Measurements from ENCODE around the gene RAB11FIP4.

The RAB11FIP4 gene

DNA sequence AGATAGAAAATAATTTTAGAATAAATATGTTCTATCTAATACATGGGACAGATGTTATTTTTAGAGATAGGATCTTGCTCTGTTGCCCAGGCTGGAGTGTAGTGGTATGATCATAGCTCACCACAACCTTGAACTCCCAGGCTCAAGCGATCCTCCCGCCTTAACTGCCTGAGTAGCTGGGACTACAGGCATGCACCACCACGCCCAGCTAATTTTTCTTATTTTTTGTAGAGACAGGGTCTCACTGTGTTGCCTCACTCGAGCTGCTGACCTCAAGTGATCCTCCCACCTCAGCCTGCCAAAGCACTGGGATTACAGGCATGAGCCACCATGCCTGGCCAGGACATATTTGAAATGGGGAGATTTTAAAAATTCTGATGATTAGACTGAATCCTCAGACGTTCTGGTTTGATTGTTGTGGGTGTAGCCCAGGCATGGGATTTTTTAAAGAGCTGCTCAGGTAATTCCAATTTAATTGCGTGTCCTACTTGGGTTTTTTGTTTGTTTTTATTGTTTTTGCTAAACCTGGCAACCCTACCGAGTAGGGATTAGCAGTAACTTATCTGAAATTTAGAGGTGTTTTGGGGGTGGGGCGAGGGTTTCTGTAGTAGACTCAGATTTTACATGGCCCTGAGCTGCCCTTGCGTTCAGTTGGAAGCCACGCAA is 142.9 kb downstream of the RAB11FIP4 start:
- H4K20me1 ChIP-seq (ENCODE audit: insufficient read depth, low read length, poor library complexity, severe bottlenecking) = no peaks in the 10 kb centered on the region
- H3K9me3 ChIP-seq (ENCODE audit: insufficient read depth, low read depth, low read length) = no peaks in the 10 kb centered on the region
- peaks cover 4% of the 10 kb centered on the region; the same call in 1 of the 2 replicates for H3K36me3 ChIP-seq (ENCODE audit: insufficient read depth, low read length)
- peaks cover 49% of the 10 kb centered on the region for H3K4me1 ChIP-seq (ENCODE audit: insufficient read depth, low read length, poor library complexity, severe bottlenecking)
- H3K27me3 ChIP-seq (ENCODE audit: insufficient read depth, low read length, poor library complexity, severe bottlenecking) = no peaks in the 10 kb centered on the region
- H2AFZ ChIP-seq (ENCODE audit: low read length) = no peak overlapping the region
- H3F3A ChIP-seq (ENCODE audit: low read depth) = no peaks in the 10 kb centered on the region
- peak overlapping the region; percentile 63 for H3K4me2 ChIP-seq (ENCODE audit: low read depth, low read length, poor library complexity, severe bottlenecking)
- H3K4me3 ChIP-seq (ENCODE audit: low read length, poor library complexity, severe bottlenecking) = no peak overlapping the region
- no peaks in the 10 kb centered on the region for H3K79me2 ChIP-seq (ENCODE audit: insufficient read depth, low read length)
- peak overlapping the region; percentile 67 for H3K9ac ChIP-seq (ENCODE audit: low read depth, low read length, poor library complexity, severe bottlenecking)
- TF ChIP-seq CTCF (conservative IDR thresholded peaks at IDR 0.05; ENCODE audit: low read length) (no peak), EZH2phosphoT487 (IDR thresholded peaks at IDR 0.05; ENCODE audit: borderline replicate concordance) (no peak)
- H3K9me2 ChIP-seq (replicated peaks; ENCODE audit: low read depth, low read length) = no peaks in the 10 kb centered on the region

GRCh38 chr17:31535581-31535981 is 144.1 kb downstream of the RAB11FIP4 start:
- H3F3A ChIP-seq (ENCODE audit: low read depth) = no peaks in the 10 kb centered on the region
- no peaks in the 10 kb centered on the region for H3K79me2 ChIP-seq (ENCODE audit: insufficient read depth, low read length)
- no peaks in the 10 kb centered on the region for H4K20me1 ChIP-seq (ENCODE audit: insufficient read depth, low read length, poor library complexity, severe bottlenecking)
- peaks cover 49% of the 10 kb centered on the region for H3K4me1 ChIP-seq (ENCODE audit: insufficient read depth, low read length, poor library complexity, severe bottlenecking)
- H3K9me2 ChIP-seq (replicated peaks; ENCODE audit: low read depth, low read length) = no peaks in the 10 kb centered on the region
- no peak overlapping the region for H2AFZ ChIP-seq (ENCODE audit: low read length)
- H3K36me3 ChIP-seq (ENCODE audit: insufficient read depth, low read length) = peaks cover 4% of the 10 kb centered on the region; the same call in 1 of the 2 replicates
- TF ChIP-seq CTCF (conservative IDR thresholded peaks at IDR 0.05; ENCODE audit: low read length) (no peak), EZH2phosphoT487 (IDR thresholded peaks at IDR 0.05; ENCODE audit: borderline replicate concordance) (no peak)
- peak overlapping the region; percentile 63 for H3K4me2 ChIP-seq (ENCODE audit: low read depth, low read length, poor library complexity, severe bottlenecking)
- no peaks in the 10 kb centered on the region for H3K27me3 ChIP-seq (ENCODE audit: insufficient read depth, low read length, poor library complexity, severe bottlenecking)
- peak overlapping the region; percentile 67 for H3K9ac ChIP-seq (ENCODE audit: low read depth, low read length, poor library complexity, severe bottlenecking)
- H3K9me3 ChIP-seq (ENCODE audit: insufficient read depth, low read depth, low read length) = no peaks in the 10 kb centered on the region
- H3K4me3 ChIP-seq (ENCODE audit: low read length, poor library complexity, severe bottlenecking) = peak overlapping the region; percentile 32

- Histone ChIP-seq H2AFZ (ENCODE audit: low read length) (no peak overlapping the region), H3K4me1 (ENCODE audit: insufficient read depth, low read length, poor library complexity, severe bottlenecking) (peaks cover 56% of the 10 kb centered on the region), H3K4me2 (ENCODE audit: low read depth, low read length, poor library complexity, severe bottlenecking) (peak overlapping the region; percentile 63)
These were observed 145.0 kb downstream of the RAB11FIP4 start for GRCh38 chr17:31536451-31536850.

More at GRCh38 chr17:31536451-31536850, 145.0 kb downstream of the RAB11FIP4 start:
- Histone ChIP-seq H3K9me2 (replicated peaks; ENCODE audit: low read depth, low read length) (no peaks in the 10 kb centered on the region), H3K9me3 (ENCODE audit: insufficient read depth, low read depth, low read length) (no peaks in the 10 kb centered on the region), H3K79me2 (ENCODE audit: insufficient read depth, low read length) (no peaks in the 10 kb centered on the region), H3F3A (ENCODE audit: low read depth) (no peaks in the 10 kb centered on the region), H4K20me1 (ENCODE audit: insufficient read depth, low read length, poor library complexity, severe bottlenecking) (no peaks in the 10 kb centered on the region), H3K4me3 (ENCODE audit: low read length, poor library complexity, severe bottlenecking) (peak overlapping the region; percentile 32), H3K9ac (ENCODE audit: low read depth, low read length, poor library complexity, severe bottlenecking) (peak overlapping the region; percentile 67), H3K27me3 (ENCODE audit: insufficient read depth, low read length, poor library complexity, severe bottlenecking) (no peaks in the 10 kb centered on the region), H3K36me3 (ENCODE audit: insufficient read depth, low read length) (no peaks in the 10 kb centered on the region; the same call in 1 of the 2 replicates)
- no peak for TF ChIP-seq EZH2phosphoT487 (IDR thresholded peaks at IDR 0.05; ENCODE audit: borderline replicate concordance)
- TF ChIP-seq CTCF (conservative IDR thresholded peaks at IDR 0.05; ENCODE audit: low read length) = no peak
